Measurements from ENCODE around the gene MKS1.

DNA sequence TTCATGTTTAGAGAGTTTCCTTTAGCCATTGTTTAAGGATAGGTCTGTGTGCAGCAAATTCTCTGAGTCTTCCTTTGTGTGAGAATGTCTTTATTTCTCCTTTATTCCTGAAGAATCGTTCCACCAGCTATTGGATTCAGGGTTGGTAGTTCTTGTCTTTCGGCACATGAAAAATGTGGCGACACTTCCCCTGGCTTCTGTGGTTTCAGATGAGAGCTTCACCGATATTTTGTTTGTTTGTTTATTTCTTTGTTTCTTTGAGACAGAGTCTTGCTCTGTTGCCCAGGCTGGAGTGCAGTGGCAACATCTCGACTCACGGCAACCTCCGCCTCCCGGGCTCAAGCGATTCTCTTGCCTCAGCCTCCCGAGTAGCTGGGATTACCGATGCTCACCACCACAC, 43.1 kb upstream of the MKS1 start:
- no peak for TF ChIP-seq CTCF (conservative IDR thresholded peaks at IDR 0.05; ENCODE audit: low read length)
- no peak for TF ChIP-seq EZH2phosphoT487 (IDR thresholded peaks at IDR 0.05; ENCODE audit: borderline replicate concordance)
